ENCODE data around the gene FUT6. TPM values are rescaled to one million over a fixed set of nuclear protein-coding genes. Genes with fewer than 3 reads are reported as not detected.
A peak's percentile ranks its signal among the peaks of the same experiment; 100 is the strongest.

FUT6 gene
- total RNA-seq, 1 donor from 2014 or later, result not detected

- DNase-seq (ENCODE audit: low spot score), result peak; percentile 92
- H3K36me3 Mint-ChIP-seq (ENCODE audit: low read depth), result no peaks in the 10 kb centered on the region
- H3K27ac Mint-ChIP-seq, result peak overlapping the region; percentile 63
- intact Hi-C loops (cut with micrococcal nuclease), result loop anchor here (1.0 to 10.0 kb wide), 5 partner anchors 14 to 218 kb away; partner anchors contain the start of gene VMAC
- peaks cover 35% of the 10 kb centered on the region for H3K27me3 Mint-ChIP-seq (ENCODE audit: insufficient read depth)
- peak overlapping the region; percentile 80 for H3K4me3 Mint-ChIP-seq
- H3K9me3 Mint-ChIP-seq, result no peaks in the 10 kb centered on the region
- peaks cover 13% of the 10 kb centered on the region for H3K4me1 Mint-ChIP-seq (ENCODE audit: low read depth)
These were observed 35.6 kb downstream of the FUT6 start for GRCh38 chr19:5803752-5804515.

GRCh38 chr19:5803441-5803751 lies 36.1 kb downstream of the FUT6 start:
- Mint-ChIP-seq H3K4me3 (peak overlapping the region; percentile 80), H3K36me3 (ENCODE audit: low read depth) (no peaks in the 10 kb centered on the region), H3K27ac (peak overlapping the region; percentile 12), H3K27me3 (ENCODE audit: insufficient read depth) (peaks cover 39% of the 10 kb centered on the region), H3K4me1 (ENCODE audit: low read depth) (peaks cover 13% of the 10 kb centered on the region), H3K9me3 (no peaks in the 10 kb centered on the region)
- intact Hi-C loops (cut with micrococcal nuclease), result loop anchor here (10.0 kb wide), 1 partner anchor 161 kb away; no protein-coding TSS in a partner anchor
- no peak for DNase-seq (ENCODE audit: low spot score)

- DNase-seq (ENCODE audit: low spot score), result no peak
- Mint-ChIP-seq H3K9me3 (no peaks in the 10 kb centered on the region), H3K36me3 (ENCODE audit: low read depth) (no peaks in the 10 kb centered on the region), H3K4me1 (ENCODE audit: low read depth) (peaks cover 13% of the 10 kb centered on the region), H3K27me3 (ENCODE audit: insufficient read depth) (peaks cover 34% of the 10 kb centered on the region), H3K4me3 (no peak overlapping the region), H3K27ac (no peak overlapping the region)
- intact Hi-C loops (cut with micrococcal nuclease), result loop anchor here (10.0 kb wide), 1 partner anchor 163 kb away; no protein-coding TSS in a partner anchor
These were observed 37.5 kb downstream of the FUT6 start for GRCh38 chr19:5801796-5802619.

- Mint-ChIP-seq H3K27ac (no peak overlapping the region), H3K9me3 (no peaks in the 10 kb centered on the region), H3K4me3 (no peak overlapping the region), H3K4me1 (ENCODE audit: low read depth) (peaks cover 13% of the 10 kb centered on the region), H3K27me3 (ENCODE audit: insufficient read depth) (peaks cover 24% of the 10 kb centered on the region), H3K36me3 (ENCODE audit: low read depth) (no peaks in the 10 kb centered on the region)
- no peak for DNase-seq (ENCODE audit: low spot score)
- intact Hi-C loops (cut with micrococcal nuclease), result loop anchor here (10.0 kb wide), 1 partner anchor 164 kb away; no protein-coding TSS in a partner anchor
These were observed 38.9 kb downstream of the FUT6 start for GRCh38 chr19:5800361-5801270.

- Mint-ChIP-seq H3K4me3 (no peak overlapping the region), H3K27ac (no peak overlapping the region), H3K4me1 (ENCODE audit: low read depth) (peaks cover 12% of the 10 kb centered on the region), H3K27me3 (ENCODE audit: insufficient read depth) (peaks cover 20% of the 10 kb centered on the region), H3K36me3 (ENCODE audit: low read depth) (no peaks in the 10 kb centered on the region), H3K9me3 (no peaks in the 10 kb centered on the region)
- intact Hi-C loops (cut with micrococcal nuclease), result loop anchor here (10.0 kb wide), 1 partner anchor 165 kb away; no protein-coding TSS in a partner anchor
- DNase-seq (ENCODE audit: low spot score), result no peak
These were observed 40.0 kb downstream of the FUT6 start for GRCh38 chr19:5799247-5800241.

GRCh38 chr19:5798244-5798643 lies 41.3 kb downstream of the FUT6 start:
- no peaks in the 10 kb centered on the region for H3K9me3 Mint-ChIP-seq
- no peak for DNase-seq (ENCODE audit: low spot score)
- peaks cover 12% of the 10 kb centered on the region for H3K27me3 Mint-ChIP-seq (ENCODE audit: insufficient read depth)
- H3K27ac Mint-ChIP-seq, result no peak overlapping the region
- H3K36me3 Mint-ChIP-seq (ENCODE audit: low read depth), result no peaks in the 10 kb centered on the region
- peaks cover 2% of the 10 kb centered on the region for H3K4me1 Mint-ChIP-seq (ENCODE audit: low read depth)
- H3K4me3 Mint-ChIP-seq, result no peak overlapping the region
- intact Hi-C loops (cut with micrococcal nuclease), result no loop called here

- Mint-ChIP-seq H3K4me3 (no peak overlapping the region), H3K9me3 (no peaks in the 10 kb centered on the region), H3K4me1 (ENCODE audit: low read depth) (peaks cover under 1% of the 10 kb centered on the region), H3K36me3 (ENCODE audit: low read depth) (peaks cover under 1% of the 10 kb centered on the region), H3K27me3 (ENCODE audit: insufficient read depth) (peaks cover 9% of the 10 kb centered on the region), H3K27ac (no peak overlapping the region)
- intact Hi-C loops (cut with micrococcal nuclease), result no loop called here
- no peak for DNase-seq (ENCODE audit: low spot score)
These were observed 44.1 kb downstream of the FUT6 start for GRCh38 chr19:5795382-5795919.

GRCh38 chr19:5793188-5793587 lies 46.3 kb downstream of the FUT6 start:
- no peaks in the 10 kb centered on the region for H3K27me3 Mint-ChIP-seq (ENCODE audit: insufficient read depth)
- H3K4me3 Mint-ChIP-seq, result no peak overlapping the region
- no peak overlapping the region for H3K27ac Mint-ChIP-seq
- peaks cover 12% of the 10 kb centered on the region for H3K36me3 Mint-ChIP-seq (ENCODE audit: low read depth)
- H3K4me1 Mint-ChIP-seq (ENCODE audit: low read depth), result peaks cover 5% of the 10 kb centered on the region
- no peaks in the 10 kb centered on the region for H3K9me3 Mint-ChIP-seq
- no peak for DNase-seq (ENCODE audit: low spot score)
- intact Hi-C loops (cut with micrococcal nuclease), result no loop called here

- no peaks in the 10 kb centered on the region for H3K9me3 Mint-ChIP-seq
- intact Hi-C loops (cut with micrococcal nuclease), result no loop called here
- peaks cover 5% of the 10 kb centered on the region for H3K4me1 Mint-ChIP-seq (ENCODE audit: low read depth)
- no peak for DNase-seq (ENCODE audit: low spot score)
- no peak overlapping the region for H3K4me3 Mint-ChIP-seq
- no peaks in the 10 kb centered on the region for H3K27me3 Mint-ChIP-seq (ENCODE audit: insufficient read depth)
- H3K36me3 Mint-ChIP-seq (ENCODE audit: low read depth), result peaks cover 15% of the 10 kb centered on the region
- H3K27ac Mint-ChIP-seq, result no peak overlapping the region
These were observed 47.3 kb downstream of the FUT6 start for GRCh38 chr19:5792224-5792623.

GRCh38 chr19:5790559-5791520 lies 48.7 kb downstream of the FUT6 start, which contains the start of gene DUS3L:
Gene DUS3L, minus strand, starts transcription at chr19:5791163. Its CDS starts 22 bp downstream, at chr19:5791141.
- H3K27me3 Mint-ChIP-seq (ENCODE audit: insufficient read depth), result no peaks in the 10 kb centered on the region
- intact Hi-C loops (cut with micrococcal nuclease), result loop anchor here (1.0 to 2.0 kb wide), 11 partner anchors 13 to 1000 kb away; partner anchors contain the start of genes ALKBH7, CATSPERD, CLPP and FEM1A
- DNase-seq (ENCODE audit: low spot score), result peak; percentile 95
- H3K36me3 Mint-ChIP-seq (ENCODE audit: low read depth), result peaks cover 25% of the 10 kb centered on the region
- no peaks in the 10 kb centered on the region for H3K9me3 Mint-ChIP-seq
- peak within 1 kb of the TSS; percentile 98 for H3K4me3 Mint-ChIP-seq
- H3K4me1 Mint-ChIP-seq (ENCODE audit: low read depth), result peaks cover 5% of the 10 kb centered on the region
- peak within 1 kb of the TSS; percentile 100 for H3K27ac Mint-ChIP-seq

Data from activated T-helper 1 cell treated with anti-CD3 and anti-CD28 coated beads, Interleukin-12 subunit alpha, Interleukin-12 subunit beta, Interleukin-2, Interleukin-4 antibody, amounts not matched to agents 30 ng/mL and 10 ng/mL and 1 ng/mL, durations not matched to agents 14 hours and 24 hours and 36 hours (primary cell).